ENCODE measurements around the gene ZNF816.

DNA sequence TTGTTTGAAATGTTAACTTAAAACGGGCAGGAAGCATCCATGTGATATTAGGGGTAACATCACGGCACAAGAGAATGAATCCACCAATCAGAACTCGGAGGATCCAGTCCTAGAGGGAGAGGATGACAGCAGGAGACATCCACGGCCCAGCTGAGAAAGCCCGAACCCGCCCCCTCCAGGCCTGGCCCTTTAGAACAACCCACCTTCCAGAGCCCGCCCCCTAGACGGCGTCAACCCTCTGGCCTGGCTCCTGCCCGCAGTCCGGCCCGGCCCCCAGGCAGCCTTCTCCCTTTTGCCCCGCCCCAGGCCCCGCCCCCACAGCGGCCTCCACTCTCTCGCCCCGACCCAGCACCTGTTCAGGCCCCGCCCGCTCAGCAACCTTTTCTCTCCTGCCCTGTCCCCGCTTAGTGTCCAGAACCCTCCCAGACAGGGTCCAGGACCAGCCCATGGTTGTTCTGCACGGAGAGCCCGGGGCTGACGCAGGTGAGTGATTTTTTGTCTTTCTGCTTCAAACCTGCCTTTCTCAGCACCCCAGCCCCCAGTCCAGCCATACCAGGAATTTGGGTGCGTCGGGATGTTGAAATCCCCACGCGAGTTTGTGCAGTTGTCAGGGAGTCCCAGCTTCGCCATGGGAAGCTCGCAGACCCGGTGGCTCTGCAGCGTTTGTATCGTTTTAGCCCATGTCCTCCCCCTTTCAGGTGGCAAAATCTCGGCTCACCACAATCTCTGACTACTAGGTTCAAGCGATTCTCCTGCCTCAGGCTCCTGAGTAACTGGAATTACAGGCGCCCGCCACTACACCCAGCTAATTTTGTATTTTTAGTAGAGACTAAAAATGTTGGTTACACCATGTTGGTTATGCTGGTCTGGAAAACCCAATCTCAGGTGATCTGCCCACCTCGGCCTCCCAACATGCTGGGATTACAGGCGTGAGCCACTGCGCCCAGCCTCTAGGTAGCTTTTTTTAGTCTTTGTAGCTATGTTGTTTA is 16.1 kb downstream of the ZNF816 start:
- no peak for TF ChIP-seq CTCF (conservative IDR thresholded peaks at IDR 0.05)
- TF ChIP-seq ZFX (IDR thresholded peaks at IDR 0.05), result no peak
